ENCODE results near the gene N4BP3.

GRCh38 chr5:178143246-178143645 is 29.9 kb downstream of the N4BP3 start:
- no peak for TF ChIP-seq CTCF (IDR thresholded peaks at IDR 0.05)
- TF ChIP-seq POLR2A (IDR thresholded peaks at IDR 0.05) = no peak
- TF ChIP-seq POLR2AphosphoS5 (IDR thresholded peaks at IDR 0.05) = no peak
- no peak for TF ChIP-seq EP300 (IDR thresholded peaks at IDR 0.05)

Measured in upper lobe of left lung (tissue), 4 donors.